ENCODE results near the gene SLC19A2.

Gene SLC19A2

DNA sequence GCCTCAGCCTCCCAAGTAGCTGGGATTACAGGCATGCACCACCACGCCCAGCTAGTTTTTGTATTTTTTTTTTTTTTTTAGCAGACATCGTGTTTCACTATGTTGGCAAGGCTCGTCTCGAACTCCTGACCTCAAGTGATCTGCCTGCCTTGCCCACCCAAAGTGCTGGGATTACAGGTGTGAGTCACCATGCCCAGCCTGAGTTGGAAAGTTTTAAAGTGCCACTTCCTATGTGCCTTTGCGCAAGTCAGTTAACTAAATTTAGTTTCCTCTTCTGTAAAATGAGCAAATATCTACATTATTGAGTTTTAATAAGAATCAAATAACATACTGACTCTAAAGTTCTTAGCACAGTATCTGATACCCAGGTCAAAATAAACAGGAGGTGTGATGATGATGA lies 12.4 kb downstream of the SLC19A2 start:
- no peak for DNase-seq

DNA sequence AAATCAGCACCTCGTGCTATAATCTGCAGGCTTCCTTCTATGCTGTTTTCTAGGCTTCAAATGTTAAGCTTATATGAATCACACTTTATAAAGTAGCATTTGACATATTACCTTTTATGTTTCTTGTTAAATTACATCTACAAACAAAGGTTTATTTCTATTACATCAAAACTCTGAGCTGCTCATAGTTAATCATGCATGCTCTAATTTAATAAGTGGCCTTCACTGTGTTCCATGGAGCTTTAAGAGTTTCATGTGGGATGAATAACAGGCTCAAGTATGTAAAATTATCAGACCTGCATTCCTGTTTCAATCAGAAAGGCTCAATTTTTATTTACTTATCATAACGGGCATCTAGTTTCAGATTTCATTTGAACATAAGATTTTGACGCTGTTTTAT lies 13.0 kb downstream of the SLC19A2 start:
- no peak for DNase-seq

DNA sequence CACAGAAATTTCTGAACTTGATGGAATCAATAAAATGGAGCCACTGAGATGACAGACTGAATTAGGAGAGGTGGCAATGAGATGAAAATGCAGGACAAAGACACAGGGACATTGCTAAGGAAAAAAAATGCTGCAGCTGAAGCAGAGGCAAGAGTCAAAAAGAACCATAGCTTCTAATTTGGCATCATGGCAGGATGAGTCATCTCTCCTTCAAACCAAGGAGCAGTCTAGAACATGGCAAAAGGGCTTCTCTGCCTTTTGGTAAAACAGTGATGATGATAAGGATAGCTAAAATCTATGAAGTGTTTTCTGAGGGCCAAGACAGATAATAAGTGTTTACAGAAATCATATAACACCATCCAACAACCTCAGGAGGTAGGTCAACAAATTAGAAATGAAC lies 16.8 kb downstream of the SLC19A2 start:
- no peak for DNase-seq

DNA sequence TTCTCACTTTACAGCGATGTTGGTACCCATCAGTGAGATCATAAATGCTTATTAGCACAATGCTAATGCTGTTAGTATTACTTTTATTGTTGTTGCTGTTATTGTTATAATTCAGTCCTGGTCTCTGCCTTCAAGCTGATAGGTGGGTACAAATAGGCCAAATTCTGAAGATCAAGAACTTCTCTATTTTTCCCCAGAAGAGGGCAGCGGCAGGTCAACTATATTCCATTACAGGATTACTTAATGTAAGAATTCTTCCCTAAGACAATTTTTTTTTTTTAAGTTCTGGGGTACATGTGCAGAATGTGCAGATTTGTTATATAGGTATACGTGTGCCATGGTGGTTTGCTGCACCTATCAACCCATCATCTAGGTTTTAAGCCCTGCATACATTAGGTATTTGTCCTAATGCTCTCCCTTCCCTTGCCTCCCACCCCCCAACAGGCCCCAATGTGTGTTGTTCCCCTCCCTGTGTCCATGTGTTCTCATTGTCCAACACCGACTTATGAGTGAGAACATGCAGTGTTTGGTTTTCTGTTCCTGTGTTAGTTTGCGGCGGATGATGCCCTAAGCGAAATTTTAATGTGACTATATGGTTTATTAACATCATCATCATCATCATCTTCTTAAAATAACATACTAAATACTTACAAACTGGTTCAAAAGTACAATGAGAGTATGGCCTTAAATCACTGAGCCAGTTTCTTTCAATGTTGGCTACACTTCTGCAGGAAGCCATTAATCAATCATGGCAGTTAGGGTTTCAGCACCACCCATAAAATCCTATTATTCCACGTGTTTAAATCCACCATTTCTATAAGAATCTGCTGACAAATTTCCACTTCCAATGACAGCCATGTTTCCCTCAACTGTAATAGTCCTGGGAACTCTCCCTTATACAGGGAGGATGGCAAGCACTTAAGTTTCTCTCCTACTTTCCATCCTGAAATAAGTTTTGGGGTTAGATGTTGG lies 19.2 kb downstream of the SLC19A2 start:
- peak; percentile 35 for DNase-seq

DNA sequence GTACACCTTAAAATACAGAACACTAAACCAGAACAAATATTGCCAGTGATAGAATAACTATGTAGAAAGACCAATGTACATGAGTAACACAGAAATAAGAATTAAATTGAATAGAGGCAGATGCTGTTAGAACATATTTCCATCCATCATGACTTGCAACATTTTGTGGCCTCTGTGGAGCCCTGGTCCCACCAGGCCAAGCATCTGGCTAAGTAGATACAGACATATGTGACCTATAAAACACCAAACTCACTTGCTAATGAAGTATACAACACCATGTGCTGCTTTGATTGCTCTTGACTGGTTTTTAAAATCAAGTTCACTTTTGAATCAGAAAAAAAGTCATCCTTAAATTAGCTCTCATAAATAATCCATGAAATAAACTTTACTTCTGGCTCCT lies 20.5 kb downstream of the SLC19A2 start:
- DNase-seq: no peak

DNA sequence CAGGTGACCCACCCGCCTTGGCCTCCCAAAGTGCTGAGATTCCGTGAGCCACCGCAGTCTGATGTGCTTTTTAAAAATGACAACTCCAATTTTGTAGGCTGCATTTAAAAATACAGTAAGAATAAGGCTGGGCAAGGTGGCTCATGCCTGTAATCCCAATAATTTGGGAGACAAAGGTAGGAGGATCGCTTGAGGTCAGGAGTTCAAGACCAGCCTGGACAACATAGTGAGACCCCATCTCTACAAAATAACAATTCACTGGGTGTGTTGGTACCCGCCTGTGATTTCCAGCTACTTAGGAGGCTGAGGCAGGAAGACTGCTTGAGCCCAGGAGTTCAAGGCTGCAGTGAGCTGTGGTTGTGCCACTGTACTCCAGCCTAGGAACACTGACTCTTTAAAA lies 23.4 kb downstream of the SLC19A2 start:
- no peak for DNase-seq

DNA sequence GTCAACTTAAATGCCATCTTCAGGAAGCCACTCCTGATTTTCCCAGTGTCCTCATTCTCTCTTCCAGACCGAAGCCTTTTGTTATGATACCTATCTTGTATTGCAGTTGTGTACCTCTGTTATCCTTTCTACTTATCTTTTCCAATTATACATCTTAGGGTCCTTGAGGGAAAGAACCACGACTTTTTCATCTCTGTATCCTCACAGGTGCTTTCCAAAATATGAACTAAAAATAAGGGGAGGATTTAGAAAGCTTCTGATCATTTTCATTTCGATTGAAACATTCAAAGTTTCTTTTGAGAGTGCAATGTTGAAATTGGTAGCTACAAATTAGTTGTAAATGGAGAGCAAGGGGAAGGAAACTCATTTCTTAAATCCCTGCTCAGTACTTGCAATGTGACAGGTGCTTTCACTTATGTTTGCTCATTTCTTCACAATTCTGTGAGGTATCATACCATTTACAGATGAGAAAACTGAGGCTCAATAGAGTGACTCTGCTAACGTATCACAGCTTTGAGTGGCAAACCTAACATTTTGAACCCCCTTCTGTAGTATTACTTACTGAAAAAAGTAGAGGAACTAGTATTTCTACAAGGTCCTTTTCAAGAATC lies 24.2 kb downstream of the SLC19A2 start:
- no peak for DNase-seq

DNA sequence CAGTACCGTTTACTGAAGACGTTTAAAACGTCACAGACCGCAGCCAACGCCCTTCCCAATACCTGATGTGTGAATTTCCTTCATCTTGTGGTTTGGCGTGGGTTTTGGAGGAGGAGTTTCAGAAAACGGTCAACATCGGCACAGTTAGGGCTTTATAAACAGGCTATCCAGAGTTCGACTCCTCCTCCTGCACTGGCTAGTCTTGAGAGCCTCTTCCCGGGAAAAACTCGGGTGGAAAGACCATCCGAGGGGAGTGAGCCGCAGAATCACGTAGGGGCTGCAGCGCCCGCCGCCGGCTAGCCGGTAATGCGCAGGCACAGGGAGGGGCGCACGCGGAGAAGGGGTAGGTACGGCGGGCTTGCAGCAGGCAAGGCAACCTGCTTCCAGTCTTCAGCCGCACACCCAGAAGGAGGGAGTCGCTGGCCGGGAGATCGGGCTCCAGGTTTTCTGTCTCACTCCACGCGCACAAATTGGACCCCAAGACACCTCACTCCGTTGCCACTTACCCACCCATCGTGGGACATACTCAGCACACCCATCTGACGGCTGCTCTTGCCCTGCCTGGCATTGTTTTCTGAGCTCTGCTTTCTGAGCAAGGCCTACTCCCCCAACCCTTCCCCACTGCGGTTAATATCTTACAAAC lies 25.4 kb downstream of the SLC19A2 start:
- DNase-seq: no peak

DNA sequence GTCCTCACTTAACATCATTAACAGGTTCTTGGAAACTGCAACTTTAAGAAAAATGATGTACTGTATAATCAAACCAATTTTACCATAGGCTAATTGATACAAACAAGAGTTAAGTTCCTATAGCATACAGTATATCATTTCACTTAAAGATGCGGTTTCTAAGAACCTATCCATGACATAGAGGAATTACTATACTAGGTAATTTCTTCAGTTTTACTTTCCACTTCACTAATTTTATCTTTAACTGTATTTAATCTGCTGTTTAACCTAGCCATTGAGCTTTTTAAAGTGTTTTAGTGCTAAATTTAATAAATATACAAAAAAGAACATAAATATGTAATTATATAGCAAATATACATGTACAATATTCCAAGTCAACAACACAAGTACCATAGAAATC lies 28.3 kb downstream of the SLC19A2 start:
- DNase-seq: no peak

DNA sequence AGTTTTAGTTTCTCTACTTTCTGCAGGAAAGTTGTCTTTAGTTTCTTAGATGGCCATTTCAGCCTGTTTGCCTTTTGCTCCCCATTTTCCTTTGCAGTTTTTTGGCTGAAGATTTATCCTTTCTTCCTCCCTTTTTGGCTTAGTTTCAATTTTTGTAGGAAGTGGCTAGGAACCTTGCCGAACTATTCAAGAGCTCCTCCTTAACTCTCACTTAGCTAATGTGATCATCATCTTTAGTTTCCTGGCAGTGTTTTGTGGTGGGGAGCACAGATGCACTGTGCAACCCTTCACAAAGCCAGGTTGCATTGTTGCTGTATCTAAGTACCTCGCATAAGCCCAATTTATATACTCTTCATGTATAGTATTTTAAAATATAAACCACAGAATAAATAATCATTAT lies 29.7 kb downstream of the SLC19A2 start:
- no peak for DNase-seq

DNA sequence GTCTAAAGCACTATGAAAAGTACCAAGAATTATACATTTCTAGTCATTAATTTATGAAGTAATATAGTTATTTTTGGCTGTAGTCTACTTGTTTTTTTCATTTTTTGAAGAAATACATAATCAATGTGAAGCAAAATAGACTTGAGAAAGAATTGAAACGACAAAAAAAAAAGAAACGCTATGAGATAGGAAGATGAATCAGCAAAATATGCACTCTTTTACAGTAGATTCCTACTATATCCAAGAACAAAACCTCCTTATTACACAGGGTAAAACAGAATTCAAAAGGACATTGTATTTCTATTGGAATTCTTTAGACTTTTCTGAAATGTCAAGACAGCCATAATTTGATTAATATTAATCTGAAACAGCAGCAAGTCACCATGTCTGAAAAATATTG lies 32.8 kb downstream of the SLC19A2 start:
- DNase-seq: no peak

DNA sequence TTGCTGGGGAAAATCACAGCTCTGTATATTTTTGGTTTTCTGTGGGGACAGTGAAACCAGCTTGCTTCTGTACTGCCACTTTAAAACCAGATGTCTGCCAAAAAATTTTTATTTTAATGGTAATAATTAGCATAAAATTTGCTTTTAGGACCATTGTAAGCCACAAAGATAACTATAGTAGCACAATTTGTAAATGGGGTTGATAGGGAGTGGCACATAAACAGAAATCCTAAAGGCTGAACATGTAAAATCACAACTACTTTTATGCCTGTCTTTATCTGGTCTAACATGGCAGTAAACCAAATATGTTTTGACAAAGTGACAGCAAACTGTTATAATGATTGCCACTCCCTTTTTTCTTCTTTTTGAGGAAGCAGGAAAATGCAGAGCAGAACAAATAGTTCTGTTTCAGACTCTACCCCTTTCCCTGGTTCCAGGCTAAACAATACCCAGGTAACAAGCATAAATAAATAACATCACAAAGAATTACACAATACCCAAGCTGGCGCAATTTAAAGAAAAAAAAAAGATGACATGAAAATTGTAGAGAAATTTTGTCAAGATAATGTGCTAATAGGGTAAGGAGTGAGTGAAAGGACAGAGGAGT lies 34.4 kb downstream of the SLC19A2 start:
- DNase-seq: no peak

DNA sequence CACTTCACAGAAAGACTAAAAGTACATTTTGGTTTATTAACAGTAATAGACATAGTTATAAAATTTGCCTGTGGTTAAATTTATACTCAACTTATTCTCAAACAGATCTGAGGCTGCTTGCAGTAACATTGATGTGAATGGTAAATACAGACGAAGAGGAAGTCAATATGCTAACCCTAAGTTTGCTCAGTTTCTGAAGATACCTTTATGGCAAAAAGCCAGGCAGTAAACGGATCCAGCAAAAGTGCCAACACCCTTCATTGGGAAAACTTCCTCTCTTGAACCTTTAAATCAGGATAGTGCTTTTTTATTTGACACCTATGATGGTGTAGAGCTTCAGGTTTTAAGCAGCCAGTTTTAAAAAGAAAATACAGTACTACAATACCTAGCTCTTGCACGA lies 41.8 kb downstream of the SLC19A2 start:
- DNase-seq: no peak

DNA sequence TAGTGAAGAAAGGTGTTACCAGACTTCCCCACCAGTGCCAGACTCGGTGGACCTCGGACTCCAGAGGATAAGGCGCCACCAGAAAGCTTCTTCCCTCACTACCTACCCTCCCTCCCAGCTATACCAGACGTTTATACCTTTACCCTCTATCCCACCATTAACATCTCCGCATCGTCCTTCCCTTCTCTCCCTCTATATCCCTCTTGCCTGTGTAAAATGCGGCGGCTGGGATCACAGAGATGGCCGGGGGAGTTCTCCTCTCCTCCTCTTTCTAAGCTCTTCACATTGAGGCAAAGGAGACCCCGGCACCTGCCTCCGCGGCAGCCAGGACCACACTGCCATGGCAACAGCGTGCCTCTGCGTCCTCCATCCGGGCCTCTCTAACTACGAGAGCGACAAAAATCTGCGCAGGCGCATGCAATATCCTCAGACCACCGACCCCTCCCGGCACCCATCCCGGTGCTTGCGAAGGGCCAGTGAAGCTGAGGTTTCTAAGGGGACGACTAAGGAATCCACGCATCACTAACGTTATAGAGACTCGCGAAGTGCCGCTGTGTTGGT lies 58.6 kb downstream of the SLC19A2 start, which contains the start of gene CCDC181:
Gene CCDC181 (minus strand): TSS at position 394 of the 561 bp plus-strand sequence. CDS start 2,547 bp downstream, outside the sequence.
- peak; percentile 98 for DNase-seq

DNA sequence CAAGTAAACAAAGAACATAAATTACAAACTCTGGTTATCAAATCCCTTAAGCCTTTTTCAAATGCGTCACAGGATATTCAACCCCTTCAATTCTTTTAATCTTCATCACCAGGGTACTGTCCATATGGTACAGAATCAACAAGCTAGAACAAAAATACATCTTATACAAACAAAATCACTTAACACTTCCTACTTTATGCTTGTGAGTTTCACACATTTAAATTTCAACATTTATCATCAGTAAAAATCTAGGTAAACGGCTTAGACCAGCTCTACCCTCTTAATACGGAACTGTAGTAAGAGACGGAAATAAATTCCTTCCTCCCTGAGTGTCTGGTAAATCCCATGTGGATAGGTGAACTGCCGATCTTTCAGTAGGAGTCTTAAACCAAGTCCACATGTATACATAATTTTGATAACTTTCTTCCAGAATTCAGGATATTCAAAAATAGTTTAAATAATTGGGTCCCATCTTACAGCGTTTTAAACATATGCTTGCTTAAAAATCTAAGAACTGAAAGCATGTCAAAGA lies 59.5 kb downstream of the SLC19A2 start:
- DNase-seq: no peak

DNA sequence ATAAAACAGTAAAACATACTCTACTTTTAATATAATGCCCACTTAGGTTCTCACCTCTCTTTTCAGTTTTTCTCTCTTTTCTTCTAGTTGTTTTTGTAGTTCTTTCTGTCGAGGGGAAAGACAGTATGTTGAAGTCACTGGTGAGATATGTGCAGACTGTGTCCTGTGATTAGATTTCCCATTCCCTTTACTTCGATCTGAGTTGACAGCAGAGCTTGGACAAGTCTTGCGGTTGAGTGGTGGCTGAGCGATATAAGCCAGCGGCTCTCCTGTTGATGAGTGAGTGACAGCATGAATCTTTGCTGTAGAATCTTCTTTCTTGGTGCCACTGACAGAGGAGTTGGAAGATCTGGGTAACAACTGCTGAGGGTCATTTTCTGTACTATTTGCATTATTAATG lies 64.4 kb downstream of the SLC19A2 start:
- no peak for DNase-seq

DNA sequence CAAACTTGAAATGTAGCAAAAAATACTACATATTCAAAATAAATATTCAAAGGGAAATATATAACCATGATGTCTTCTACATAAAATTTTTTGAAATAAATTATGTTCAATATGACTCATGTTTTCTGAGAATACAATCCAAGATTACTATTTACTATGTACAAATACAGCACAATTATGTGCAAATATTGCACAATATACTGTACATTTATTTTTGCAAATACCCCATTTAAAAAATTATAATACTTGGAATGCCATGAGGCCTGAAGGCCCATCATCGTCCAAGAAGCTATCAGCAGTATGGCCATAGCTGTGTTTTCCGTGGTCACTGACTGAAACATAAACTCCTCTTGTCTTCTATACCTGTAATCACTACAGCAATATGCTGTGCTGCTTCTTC lies 70.8 kb downstream of the SLC19A2 start:
- DNase-seq: no peak

All from NCI-H1092 treated with DMSO at 0.1 percent for 48 hours (cell line).